ENCODE measurements around the gene TRPV5. TPM values are rescaled to one million over a fixed set of nuclear protein-coding genes. Genes with fewer than 3 reads are reported as not detected.
"Not testable (repeated sequence)": the region's sequence is repeated elsewhere in the genome, so short reads cannot be mapped to it uniquely, and the experiment has no call there.

TRPV5 gene
- total RNA-seq: 0.31 TPM

- no peak for DNase-seq
Measured at GRCh38 chr7:142933624-142934023, at the start of gene TRPV5. TRPV5 (minus strand) TSS chr7:142933746; CDS start chr7:142933459, 287 bp downstream.

- not testable (repeated sequence) for DNase-seq
Measured at GRCh38 chr7:142978402-142978801, 44.9 kb upstream of the TRPV5 start.

GRCh38 chr7:142974626-142975025, 41.1 kb upstream of the TRPV5 start:
- DNase-seq: no peak

- DNase-seq: no peak
Measured at GRCh38 chr7:142969183-142969582, 35.6 kb upstream of the TRPV5 start.

GRCh38 chr7:142968229-142968628, 34.7 kb upstream of the TRPV5 start:
- DNase-seq: no peak

GRCh38 chr7:142964502-142965246, 31.1 kb upstream of the TRPV5 start:
- no peak for DNase-seq

GRCh38 chr7:142963993-142964392, 30.4 kb upstream of the TRPV5 start:
- no peak for DNase-seq

- DNase-seq: no peak
Measured at GRCh38 chr7:142962991-142963390, 29.4 kb upstream of the TRPV5 start.

GRCh38 chr7:142961973-142962926, 28.7 kb upstream of the TRPV5 start, which contains the start of gene KEL:
KEL (minus strand) TSS chr7:142962363; CDS start chr7:142962206, 157 bp downstream.
- no peak for DNase-seq

GRCh38 chr7:142961595-142961972, 28.0 kb upstream of the TRPV5 start:
- DNase-seq: no peak

GRCh38 chr7:142960955-142961512, 27.5 kb upstream of the TRPV5 start:
- no peak for DNase-seq

GRCh38 chr7:142959202-142959601, 25.7 kb upstream of the TRPV5 start:
- no peak for DNase-seq

GRCh38 chr7:142957723-142958122, 24.2 kb upstream of the TRPV5 start:
- DNase-seq: no peak

- no peak for DNase-seq
Measured at GRCh38 chr7:142956951-142957623, 23.5 kb upstream of the TRPV5 start.

- no peak for DNase-seq
Measured at GRCh38 chr7:142954680-142955268, 21.2 kb upstream of the TRPV5 start.

GRCh38 chr7:142950235-142950634, 16.7 kb upstream of the TRPV5 start:
- DNase-seq: no peak

- no peak for DNase-seq
Measured at GRCh38 chr7:142948603-142949002, 15.1 kb upstream of the TRPV5 start.

- no peak for DNase-seq
Measured at GRCh38 chr7:142945001-142945400, 11.5 kb upstream of the TRPV5 start.

GRCh38 chr7:142943706-142944268, 10.2 kb upstream of the TRPV5 start:
- no peak for DNase-seq

GRCh38 chr7:142942746-142943145, 9.2 kb upstream of the TRPV5 start:
- no peak for DNase-seq

GRCh38 chr7:142941541-142941940, 8.0 kb upstream of the TRPV5 start:
- no peak for DNase-seq
